ENCODE results near the gene ENTR1. TPM values are rescaled to one million over a fixed set of nuclear protein-coding genes. Genes with fewer than 3 reads are reported as not detected.

The ENTR1 gene
- total and polyA plus RNA-seq, 10 of the 15 experiments (the other 5 are each of a cell fraction or from before 2014, with no cell fraction given), result 8.2 to 96.4 (median 41.1) TPM

DNA sequence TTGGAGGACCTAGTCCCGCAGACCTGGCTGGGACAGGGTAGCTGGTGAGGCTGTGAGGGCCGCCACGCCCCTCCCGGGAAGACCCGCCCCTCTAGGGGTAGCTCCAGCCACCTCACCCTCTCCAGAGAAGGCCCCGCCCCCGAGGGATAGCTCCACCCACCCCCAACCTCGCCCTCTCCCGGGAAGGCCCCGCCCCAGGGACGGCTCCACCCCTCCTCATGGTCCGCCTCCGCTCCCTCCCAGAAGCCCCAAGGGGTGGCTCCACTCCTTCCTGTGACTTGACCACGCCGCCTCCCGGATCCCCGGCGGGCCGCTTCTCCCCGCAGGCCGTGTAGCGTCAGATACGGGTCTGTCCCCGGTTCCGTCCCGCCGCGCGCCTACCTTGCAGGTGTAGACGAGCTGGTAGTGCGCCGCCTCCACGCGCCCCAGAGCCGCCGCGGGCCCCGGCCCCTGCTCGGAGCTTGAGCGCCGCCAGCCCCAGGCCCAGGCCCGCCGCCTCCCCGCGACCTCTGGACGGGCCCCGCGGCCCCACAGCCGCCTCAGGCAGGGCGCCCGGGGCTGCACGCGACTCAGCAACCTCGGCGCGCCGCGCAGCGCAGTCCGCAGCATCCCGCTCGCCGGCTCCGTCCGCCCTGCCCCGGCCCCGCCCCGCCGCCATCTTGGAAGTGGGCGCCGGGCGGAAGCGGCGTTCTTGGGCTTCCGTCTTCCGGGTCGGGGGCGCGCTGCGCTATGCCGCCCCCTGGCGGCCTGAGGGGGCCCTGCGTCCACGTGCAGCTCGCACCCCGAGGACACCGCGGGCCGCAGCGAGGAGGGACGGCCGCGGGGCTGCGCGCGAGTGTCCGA, 47.1 kb downstream of the ENTR1 start, which contains the start of gene DNLZ (continued):
- TF ChIP-seq, protein P1, sequence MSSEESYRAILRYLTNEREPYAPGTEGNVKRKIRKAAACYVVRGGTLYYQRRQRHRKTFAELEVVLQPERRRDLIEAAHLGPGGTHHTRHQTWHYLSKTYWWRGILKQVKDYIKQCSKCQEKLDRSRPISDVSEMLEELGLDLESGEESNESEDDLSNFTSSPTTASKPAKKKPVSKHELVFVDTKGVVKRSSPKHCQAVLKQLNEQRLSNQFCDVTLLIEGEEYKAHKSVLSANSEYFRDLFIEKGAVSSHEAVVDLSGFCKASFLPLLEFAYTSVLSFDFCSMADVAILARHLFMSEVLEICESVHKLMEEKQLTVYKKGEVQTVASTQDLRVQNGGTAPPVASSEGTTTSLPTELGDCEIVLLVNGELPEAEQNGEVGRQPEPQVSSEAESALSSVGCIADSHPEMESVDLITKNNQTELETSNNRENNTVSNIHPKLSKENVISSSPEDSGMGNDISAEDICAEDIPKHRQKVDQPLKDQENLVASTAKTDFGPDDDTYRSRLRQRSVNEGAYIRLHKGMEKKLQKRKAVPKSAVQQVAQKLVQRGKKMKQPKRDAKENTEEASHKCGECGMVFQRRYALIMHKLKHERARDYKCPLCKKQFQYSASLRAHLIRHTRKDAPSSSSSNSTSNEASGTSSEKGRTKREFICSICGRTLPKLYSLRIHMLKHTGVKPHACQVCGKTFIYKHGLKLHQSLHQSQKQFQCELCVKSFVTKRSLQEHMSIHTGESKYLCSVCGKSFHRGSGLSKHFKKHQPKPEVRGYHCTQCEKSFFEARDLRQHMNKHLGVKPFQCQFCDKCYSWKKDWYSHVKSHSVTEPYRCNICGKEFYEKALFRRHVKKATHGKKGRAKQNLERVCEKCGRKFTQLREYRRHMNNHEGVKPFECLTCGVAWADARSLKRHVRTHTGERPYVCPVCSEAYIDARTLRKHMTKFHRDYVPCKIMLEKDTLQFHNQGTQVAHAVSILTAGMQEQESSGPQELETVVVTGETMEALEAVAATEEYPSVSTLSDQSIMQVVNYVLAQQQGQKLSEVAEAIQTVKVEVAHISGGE (CRISPR knock-in tag; IDR thresholded peaks at IDR 0.05), result no peak
- TF ChIP-seq ZNF207 (IDR thresholded peaks at IDR 0.05; ENCODE audit: borderline replicate concordance) (peak; percentile 79; the same call in 1 of the 2 replicates), TCF7 (IDR thresholded peaks at IDR 0.05; ENCODE audit: borderline replicate concordance) (no peak), MEF2B (IDR thresholded peaks at IDR 0.05; ENCODE audit: partially characterized antibody, poor library complexity, severe bottlenecking) (no peak), HDGF (IDR thresholded peaks at IDR 0.05) (peak; percentile 58; the same call in 1 of the 2 replicates), SREBF1 (IDR thresholded peaks at IDR 0.05; ENCODE audit: low read length) (no peak), CREM (IDR thresholded peaks at IDR 0.05; ENCODE audit: low read depth) (peak; percentile 57), YY1 (IDR thresholded peaks at IDR 0.05; ENCODE audit: low read depth, low read length) (peak; percentile 99), RFX5 (IDR thresholded peaks at IDR 0.05; ENCODE audit: low read depth, low read length) (no peak), ZSCAN29 (IDR thresholded peaks at IDR 0.05) (peak; percentile 80), NR2F1 (conservative IDR thresholded peaks at IDR 0.05) (peak; percentile 74), CHD4 (IDR thresholded peaks at IDR 0.05) (no peak), POLR2AphosphoS2 (IDR thresholded peaks at IDR 0.05; ENCODE audit: low read depth, low read length) (peak; percentile 74; the same call in 1 of the 2 replicates), KAT2A (conservative IDR thresholded peaks at IDR 0.05; ENCODE audit: control insufficient read depth, low read depth, low read length) (no peak), SIN3A (IDR thresholded peaks at IDR 0.05; ENCODE audit: low read depth, low read length) (no peak; the same call in 1 of the 2 replicates), IKZF1 (conservative IDR thresholded peaks at IDR 0.05) (peak; percentile 87)
- TF ChIP-seq, protein P2, sequence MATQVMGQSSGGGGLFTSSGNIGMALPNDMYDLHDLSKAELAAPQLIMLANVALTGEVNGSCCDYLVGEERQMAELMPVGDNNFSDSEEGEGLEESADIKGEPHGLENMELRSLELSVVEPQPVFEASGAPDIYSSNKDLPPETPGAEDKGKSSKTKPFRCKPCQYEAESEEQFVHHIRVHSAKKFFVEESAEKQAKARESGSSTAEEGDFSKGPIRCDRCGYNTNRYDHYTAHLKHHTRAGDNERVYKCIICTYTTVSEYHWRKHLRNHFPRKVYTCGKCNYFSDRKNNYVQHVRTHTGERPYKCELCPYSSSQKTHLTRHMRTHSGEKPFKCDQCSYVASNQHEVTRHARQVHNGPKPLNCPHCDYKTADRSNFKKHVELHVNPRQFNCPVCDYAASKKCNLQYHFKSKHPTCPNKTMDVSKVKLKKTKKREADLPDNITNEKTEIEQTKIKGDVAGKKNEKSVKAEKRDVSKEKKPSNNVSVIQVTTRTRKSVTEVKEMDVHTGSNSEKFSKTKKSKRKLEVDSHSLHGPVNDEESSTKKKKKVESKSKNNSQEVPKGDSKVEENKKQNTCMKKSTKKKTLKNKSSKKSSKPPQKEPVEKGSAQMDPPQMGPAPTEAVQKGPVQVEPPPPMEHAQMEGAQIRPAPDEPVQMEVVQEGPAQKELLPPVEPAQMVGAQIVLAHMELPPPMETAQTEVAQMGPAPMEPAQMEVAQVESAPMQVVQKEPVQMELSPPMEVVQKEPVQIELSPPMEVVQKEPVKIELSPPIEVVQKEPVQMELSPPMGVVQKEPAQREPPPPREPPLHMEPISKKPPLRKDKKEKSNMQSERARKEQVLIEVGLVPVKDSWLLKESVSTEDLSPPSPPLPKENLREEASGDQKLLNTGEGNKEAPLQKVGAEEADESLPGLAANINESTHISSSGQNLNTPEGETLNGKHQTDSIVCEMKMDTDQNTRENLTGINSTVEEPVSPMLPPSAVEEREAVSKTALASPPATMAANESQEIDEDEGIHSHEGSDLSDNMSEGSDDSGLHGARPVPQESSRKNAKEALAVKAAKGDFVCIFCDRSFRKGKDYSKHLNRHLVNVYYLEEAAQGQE (IDR thresholded peaks at IDR 0.05; ENCODE audit: low read depth, low read length), result no peak
- TF ChIP-seq, protein P3, sequence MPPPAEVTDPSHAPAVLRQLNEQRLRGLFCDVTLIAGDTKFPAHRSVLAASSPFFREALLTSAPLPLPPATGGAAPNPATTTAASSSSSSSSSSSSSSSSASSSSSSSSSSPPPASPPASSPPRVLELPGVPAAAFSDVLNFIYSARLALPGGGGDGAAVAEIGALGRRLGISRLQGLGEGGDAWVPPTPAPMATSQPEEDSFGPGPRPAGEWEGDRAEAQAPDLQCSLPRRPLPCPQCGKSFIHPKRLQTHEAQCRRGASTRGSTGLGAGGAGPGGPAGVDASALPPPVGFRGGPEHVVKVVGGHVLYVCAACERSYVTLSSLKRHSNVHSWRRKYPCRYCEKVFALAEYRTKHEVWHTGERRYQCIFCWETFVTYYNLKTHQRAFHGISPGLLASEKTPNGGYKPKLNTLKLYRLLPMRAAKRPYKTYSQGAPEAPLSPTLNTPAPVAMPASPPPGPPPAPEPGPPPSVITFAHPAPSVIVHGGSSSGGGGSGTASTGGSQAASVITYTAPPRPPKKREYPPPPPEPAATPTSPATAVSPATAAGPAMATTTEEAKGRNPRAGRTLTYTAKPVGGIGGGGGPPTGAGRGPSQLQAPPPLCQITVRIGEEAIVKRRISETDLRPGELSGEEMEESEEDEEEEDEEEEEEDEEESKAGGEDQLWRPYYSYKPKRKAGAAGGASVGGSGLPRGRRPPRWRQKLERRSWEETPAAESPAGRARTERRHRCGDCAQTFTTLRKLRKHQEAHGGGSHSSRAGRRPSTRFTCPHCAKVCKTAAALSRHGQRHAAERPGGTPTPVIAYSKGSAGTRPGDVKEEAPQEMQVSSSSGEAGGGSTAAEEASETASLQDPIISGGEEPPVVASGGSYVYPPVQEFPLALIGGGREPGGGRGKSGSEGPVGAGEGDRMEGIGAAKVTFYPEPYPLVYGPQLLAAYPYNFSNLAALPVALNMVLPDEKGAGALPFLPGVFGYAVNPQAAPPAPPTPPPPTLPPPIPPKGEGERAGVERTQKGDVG (CRISPR knock-in tag; IDR thresholded peaks at IDR 0.05), result no peak
- TF ChIP-seq, protein P4, sequence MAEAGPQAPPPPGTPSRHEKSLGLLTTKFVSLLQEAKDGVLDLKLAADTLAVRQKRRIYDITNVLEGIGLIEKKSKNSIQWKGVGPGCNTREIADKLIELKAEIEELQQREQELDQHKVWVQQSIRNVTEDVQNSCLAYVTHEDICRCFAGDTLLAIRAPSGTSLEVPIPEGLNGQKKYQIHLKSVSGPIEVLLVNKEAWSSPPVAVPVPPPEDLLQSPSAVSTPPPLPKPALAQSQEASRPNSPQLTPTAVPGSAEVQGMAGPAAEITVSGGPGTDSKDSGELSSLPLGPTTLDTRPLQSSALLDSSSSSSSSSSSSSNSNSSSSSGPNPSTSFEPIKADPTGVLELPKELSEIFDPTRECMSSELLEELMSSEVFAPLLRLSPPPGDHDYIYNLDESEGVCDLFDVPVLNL (IDR thresholded peaks at IDR 0.05; ENCODE audit: low read depth, low read length), result no peak

All from GM12878 (cell line).